HepG2 (cell line): ENCODE data around the gene PFDN1. TPM values are rescaled to one million over a fixed set of nuclear protein-coding genes. Genes with fewer than 3 reads are reported as not detected.

Experiments
- ATF7 ChIP-seq, 2 experiments: fragments of 450-650 bp in 1 of 2; sonication (generic) in 1 of 2; formaldehyde crosslinking in 1 of 2; IDR thresholded peaks; 2 replicates each; pipeline versions ENCODE4 v1.4.0 to v1.6.1; 2016 to 2020; ENCODE audit warnings: antibody characterized with exemption in 1 of 2, mild to moderate bottlenecking in 1 of 2, missing genetic modification reagents in 1 of 2
- CBX1 ChIP-seq: IDR thresholded peaks from one replicate; pipeline ENCODE4 v1.6.1; 2016; ENCODE audit warnings: antibody characterized with exemption, low read depth
- ELF3 ChIP-seq: IDR thresholded peaks from 2 replicates; pipeline ENCODE4 v1.6.1; 2016; ENCODE audit warnings: missing genetic modification reagents, missing compliant biosample characterization
- HOXA7 ChIP-seq: sonication (generic); formaldehyde crosslinking; IDR thresholded peaks from 2 replicates; pipeline ENCODE4 v1.8.1; 2022; ENCODE audit warnings: mild to moderate bottlenecking, missing genetic modification reagents, moderate library complexity
- KMT2B ChIP-seq: IDR thresholded peaks from 2 replicates; pipeline ENCODE4 v1.6.1; 2016; ENCODE audit warnings: missing genetic modification reagents, missing compliant biosample characterization
- NFE2 ChIP-seq: sonication (generic); formaldehyde crosslinking; IDR thresholded peaks from 2 replicates; pipeline ENCODE4 v1.4.0; 2020; ENCODE audit warnings: missing genetic modification reagents
- NR1H2 ChIP-seq: sonication (generic); formaldehyde crosslinking; IDR thresholded peaks from 2 replicates; pipeline ENCODE4 v1.8.1; 2022; ENCODE audit warnings: low read depth, missing genetic modification reagents, borderline replicate concordance
- RFX1 ChIP-seq: fragments of 450-650 bp; IDR thresholded peaks from 2 replicates; pipeline ENCODE4 v1.6.1; 2017
- RXRB ChIP-seq: IDR thresholded peaks from 2 replicates; pipeline ENCODE4 v1.6.1; 2016; ENCODE audit warnings: borderline replicate concordance, missing genetic modification reagents, missing compliant biosample characterization
- SOX5 ChIP-seq: IDR thresholded peaks from 2 replicates; pipeline ENCODE4 v1.6.1; 2016; ENCODE audit warnings: borderline replicate concordance
- SPEN ChIP-seq: sonication (generic); formaldehyde crosslinking; IDR thresholded peaks from 2 replicates; pipeline ENCODE4 v1.5.1; 2020; ENCODE audit warnings: low read depth, mild to moderate bottlenecking, missing genetic modification reagents
- TCF7 ChIP-seq: sonication (generic); IDR thresholded peaks from 2 replicates; pipeline ENCODE4 v1.6.1; 2016; ENCODE audit warnings: antibody characterized with exemption, low read depth
- ZC3H13 ChIP-seq: sonication (generic); formaldehyde crosslinking; IDR thresholded peaks from 2 replicates; pipeline ENCODE4 v1.8.1; 2023; ENCODE audit warnings: mild to moderate bottlenecking, missing genetic modification reagents, moderate library complexity
- ZFP37 ChIP-seq: sonication (generic); formaldehyde crosslinking; IDR thresholded peaks from 2 replicates; pipeline ENCODE4 v1.4.0; 2020; ENCODE audit warnings: missing genetic modification reagents, borderline replicate concordance
- ZNF33A ChIP-seq: sonication (generic); formaldehyde crosslinking; IDR thresholded peaks from 2 replicates; pipeline ENCODE4 v1.5.1; 2020; ENCODE audit warnings: missing genetic modification reagents, mild to moderate bottlenecking, moderate library complexity, borderline replicate concordance
- ZNF577 ChIP-seq: sonication (generic); formaldehyde crosslinking; IDR thresholded peaks from 2 replicates; pipeline ENCODE4 v1.4.0; 2020; ENCODE audit warnings: mild to moderate bottlenecking, low read depth, missing genetic modification reagents, borderline replicate concordance
- ZNF670 ChIP-seq: sonication (generic); formaldehyde crosslinking; IDR thresholded peaks from 2 replicates; pipeline ENCODE4 v1.8.0; 2022; ENCODE audit warnings: mild to moderate bottlenecking, missing genetic modification reagents, borderline replicate concordance
- ZNF749 ChIP-seq: sonication (generic); formaldehyde crosslinking; IDR thresholded peaks from 2 replicates; pipeline ENCODE4 v1.8.0; 2022; ENCODE audit warnings: mild to moderate bottlenecking, missing genetic modification reagents, moderate library complexity, borderline replicate concordance
- ZSCAN21 ChIP-seq: sonication (generic); formaldehyde crosslinking; IDR thresholded peaks from 2 replicates; pipeline ENCODE4 v1.8.0; 2022; ENCODE audit warnings: mild to moderate bottlenecking, missing genetic modification reagents, moderate library complexity, borderline replicate concordance
- polyA plus RNA-seq, 8 experiments: library from polyadenylated mRNA; depleted of rRNA in 3 of 8; stranded (reverse) in 7 of 8; unstranded in 1 of 8; fragments of >200 nt; fragmentation: Illumina TruSeq in 4 of 8; extraction: Trizol in 4 of 8; gene quantifications; 2 replicates each; pipeline versions ENCODE4 v1.2.1 to v1.2.3, GENCODE V29; 2011 to 2016; ENCODE audit warnings: low read depth in 4 of 8, missing spikeins in 1 of 8, mixed read lengths in 1 of 8; ENCODE audit not compliant: insufficient read depth in 1 of 8
- total RNA-seq, 5 experiments: library from RNA; depleted of rRNA; stranded (reverse); fragments of >200 nt; fragmentation: Illumina TruSeq; extraction: Trizol; gene quantifications; 2 replicates each; pipeline ENCODE4 v1.2.3, GENCODE V29; 2016; ENCODE audit warnings: low read depth in 1 of 5
- TF ChIP-seq, protein P1 (sequence below): sonication (generic); formaldehyde crosslinking; IDR thresholded peaks from 2 replicates; pipeline ENCODE4 v1.4.0; 2020; ENCODE audit warnings: missing genetic modification reagents, borderline replicate concordance
- TF ChIP-seq, protein P2 (sequence below): sonication (generic); formaldehyde crosslinking; IDR thresholded peaks from 2 replicates; pipeline ENCODE4 v1.5.1; 2020; ENCODE audit warnings: mild to moderate bottlenecking, missing genetic modification reagents, moderate library complexity
- TF ChIP-seq, protein P3 (sequence below): sonication (generic); formaldehyde crosslinking; IDR thresholded peaks from 2 replicates; pipeline ENCODE4 v1.4.0; 2020; ENCODE audit warnings: mild to moderate bottlenecking, missing genetic modification reagents
- TF ChIP-seq, protein P4 (sequence below): sonication (generic); formaldehyde crosslinking; IDR thresholded peaks from 2 replicates; pipeline ENCODE4 v1.8.0; 2022; ENCODE audit warnings: mild to moderate bottlenecking, missing genetic modification reagents, moderate library complexity
- TF ChIP-seq, protein P5 (sequence below): sonication (generic); formaldehyde crosslinking; IDR thresholded peaks from 2 replicates; pipeline ENCODE4 v1.8.0; 2022; ENCODE audit warnings: mild to moderate bottlenecking, missing genetic modification reagents

PFDN1 gene
- total and polyA plus RNA-seq, 2 of the 13 experiments (the other 11 are each of a cell fraction or from before 2014, with no cell fraction given): 67.2 to 70.8 TPM

DNA sequence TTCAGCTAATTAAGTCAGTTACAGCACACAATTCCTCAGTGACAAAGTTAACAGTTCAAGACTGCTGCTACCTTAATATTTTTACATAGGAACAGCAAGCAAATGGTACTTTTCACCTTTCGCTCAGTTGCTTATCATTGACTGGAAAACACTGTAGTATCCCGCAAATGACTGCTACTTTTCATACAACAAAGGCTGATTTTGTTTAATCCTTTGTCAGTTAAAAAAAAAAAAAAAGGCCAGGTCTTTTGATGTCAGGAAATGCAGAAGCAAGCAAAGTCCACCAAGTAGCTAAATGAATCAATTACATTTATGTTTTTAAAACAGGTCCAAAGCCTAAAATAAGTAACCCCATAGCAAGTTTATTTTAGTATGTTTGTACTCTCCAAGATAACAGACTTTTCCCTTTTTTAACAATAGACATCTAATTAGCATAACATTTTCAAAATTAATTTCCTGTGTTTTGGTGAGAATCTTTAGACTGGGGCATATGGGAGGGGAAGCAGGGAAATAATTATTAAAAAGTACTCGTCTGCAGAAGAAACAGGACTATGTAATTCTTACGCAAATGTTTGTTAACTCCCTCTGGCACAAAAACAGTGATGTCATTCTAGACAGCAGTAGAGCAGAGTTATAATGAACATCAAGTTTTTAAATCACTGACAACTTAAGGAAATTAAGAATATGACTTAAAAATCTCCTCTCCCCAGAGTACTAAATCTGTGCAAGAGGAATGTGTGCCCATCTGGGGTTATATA, 9.6 kb downstream of the PFDN1 start (continued):
- TF ChIP-seq SOX5 (CRISPR knock-in tag) (peak; percentile 85; the same call in 1 of the 2 replicates), ATF7 (IDR thresholded peaks at IDR 0.05) (peak; percentile 88), ATF7 (CRISPR knock-in tag; IDR thresholded peaks at IDR 0.05) (no peak), ELF3 (CRISPR knock-in tag) (peak; percentile 28; the same call in 1 of the 2 replicates), ZNF577 (CRISPR knock-in tag) (no peak), ZSCAN21 (no peak), ZFP37 (CRISPR knock-in tag) (no peak), KMT2B (CRISPR knock-in tag) (no peak), NR1H2 (CRISPR knock-in tag) (no peak), SPEN (no peak), ZC3H13 (CRISPR knock-in tag) (no peak), RXRB (CRISPR knock-in tag) (peak; percentile 87), ZNF33A (no peak), TCF7 (peak; percentile 83), NFE2 (no peak), ZNF670 (CRISPR knock-in tag) (no peak), ZNF749 (no peak), CBX1 (no peak), HOXA7 (CRISPR knock-in tag) (no peak), RFX1 (no peak)
- TF ChIP-seq, protein P1, sequence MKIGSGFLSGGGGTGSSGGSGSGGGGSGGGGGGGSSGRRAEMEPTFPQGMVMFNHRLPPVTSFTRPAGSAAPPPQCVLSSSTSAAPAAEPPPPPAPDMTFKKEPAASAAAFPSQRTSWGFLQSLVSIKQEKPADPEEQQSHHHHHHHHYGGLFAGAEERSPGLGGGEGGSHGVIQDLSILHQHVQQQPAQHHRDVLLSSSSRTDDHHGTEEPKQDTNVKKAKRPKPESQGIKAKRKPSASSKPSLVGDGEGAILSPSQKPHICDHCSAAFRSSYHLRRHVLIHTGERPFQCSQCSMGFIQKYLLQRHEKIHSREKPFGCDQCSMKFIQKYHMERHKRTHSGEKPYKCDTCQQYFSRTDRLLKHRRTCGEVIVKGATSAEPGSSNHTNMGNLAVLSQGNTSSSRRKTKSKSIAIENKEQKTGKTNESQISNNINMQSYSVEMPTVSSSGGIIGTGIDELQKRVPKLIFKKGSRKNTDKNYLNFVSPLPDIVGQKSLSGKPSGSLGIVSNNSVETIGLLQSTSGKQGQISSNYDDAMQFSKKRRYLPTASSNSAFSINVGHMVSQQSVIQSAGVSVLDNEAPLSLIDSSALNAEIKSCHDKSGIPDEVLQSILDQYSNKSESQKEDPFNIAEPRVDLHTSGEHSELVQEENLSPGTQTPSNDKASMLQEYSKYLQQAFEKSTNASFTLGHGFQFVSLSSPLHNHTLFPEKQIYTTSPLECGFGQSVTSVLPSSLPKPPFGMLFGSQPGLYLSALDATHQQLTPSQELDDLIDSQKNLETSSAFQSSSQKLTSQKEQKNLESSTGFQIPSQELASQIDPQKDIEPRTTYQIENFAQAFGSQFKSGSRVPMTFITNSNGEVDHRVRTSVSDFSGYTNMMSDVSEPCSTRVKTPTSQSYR: no peak
- TF ChIP-seq, protein P2, sequence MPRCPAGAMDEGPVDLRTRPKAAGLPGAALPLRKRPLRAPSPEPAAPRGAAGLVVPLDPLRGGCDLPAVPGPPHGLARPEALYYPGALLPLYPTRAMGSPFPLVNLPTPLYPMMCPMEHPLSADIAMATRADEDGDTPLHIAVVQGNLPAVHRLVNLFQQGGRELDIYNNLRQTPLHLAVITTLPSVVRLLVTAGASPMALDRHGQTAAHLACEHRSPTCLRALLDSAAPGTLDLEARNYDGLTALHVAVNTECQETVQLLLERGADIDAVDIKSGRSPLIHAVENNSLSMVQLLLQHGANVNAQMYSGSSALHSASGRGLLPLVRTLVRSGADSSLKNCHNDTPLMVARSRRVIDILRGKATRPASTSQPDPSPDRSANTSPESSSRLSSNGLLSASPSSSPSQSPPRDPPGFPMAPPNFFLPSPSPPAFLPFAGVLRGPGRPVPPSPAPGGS (CRISPR knock-in tag): no peak
- TF ChIP-seq, protein P3, sequence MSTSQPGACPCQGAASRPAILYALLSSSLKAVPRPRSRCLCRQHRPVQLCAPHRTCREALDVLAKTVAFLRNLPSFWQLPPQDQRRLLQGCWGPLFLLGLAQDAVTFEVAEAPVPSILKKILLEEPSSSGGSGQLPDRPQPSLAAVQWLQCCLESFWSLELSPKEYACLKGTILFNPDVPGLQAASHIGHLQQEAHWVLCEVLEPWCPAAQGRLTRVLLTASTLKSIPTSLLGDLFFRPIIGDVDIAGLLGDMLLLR (CRISPR knock-in tag): no peak
- TF ChIP-seq, protein P4, sequence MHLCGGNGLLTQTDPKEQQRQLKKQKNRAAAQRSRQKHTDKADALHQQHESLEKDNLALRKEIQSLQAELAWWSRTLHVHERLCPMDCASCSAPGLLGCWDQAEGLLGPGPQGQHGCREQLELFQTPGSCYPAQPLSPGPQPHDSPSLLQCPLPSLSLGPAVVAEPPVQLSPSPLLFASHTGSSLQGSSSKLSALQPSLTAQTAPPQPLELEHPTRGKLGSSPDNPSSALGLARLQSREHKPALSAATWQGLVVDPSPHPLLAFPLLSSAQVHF: no peak
- TF ChIP-seq, protein P5, sequence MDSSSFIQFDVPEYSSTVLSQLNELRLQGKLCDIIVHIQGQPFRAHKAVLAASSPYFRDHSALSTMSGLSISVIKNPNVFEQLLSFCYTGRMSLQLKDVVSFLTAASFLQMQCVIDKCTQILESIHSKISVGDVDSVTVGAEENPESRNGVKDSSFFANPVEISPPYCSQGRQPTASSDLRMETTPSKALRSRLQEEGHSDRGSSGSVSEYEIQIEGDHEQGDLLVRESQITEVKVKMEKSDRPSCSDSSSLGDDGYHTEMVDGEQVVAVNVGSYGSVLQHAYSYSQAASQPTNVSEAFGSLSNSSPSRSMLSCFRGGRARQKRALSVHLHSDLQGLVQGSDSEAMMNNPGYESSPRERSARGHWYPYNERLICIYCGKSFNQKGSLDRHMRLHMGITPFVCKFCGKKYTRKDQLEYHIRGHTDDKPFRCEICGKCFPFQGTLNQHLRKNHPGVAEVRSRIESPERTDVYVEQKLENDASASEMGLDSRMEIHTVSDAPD (CRISPR knock-in tag): no peak
